GM19467 (cell line): ENCODE measurements around the gene UST.

ENCODE experiments used
- ATAC-seq: cut with Tn5 transposase; IDR thresholded peaks from one replicate; pipeline ENCODE4 v1.9.1; 2021; ENCODE audit warnings: mild to moderate bottlenecking, moderate library complexity; ENCODE audit not compliant: unreplicated experiment

The UST gene

DNA sequence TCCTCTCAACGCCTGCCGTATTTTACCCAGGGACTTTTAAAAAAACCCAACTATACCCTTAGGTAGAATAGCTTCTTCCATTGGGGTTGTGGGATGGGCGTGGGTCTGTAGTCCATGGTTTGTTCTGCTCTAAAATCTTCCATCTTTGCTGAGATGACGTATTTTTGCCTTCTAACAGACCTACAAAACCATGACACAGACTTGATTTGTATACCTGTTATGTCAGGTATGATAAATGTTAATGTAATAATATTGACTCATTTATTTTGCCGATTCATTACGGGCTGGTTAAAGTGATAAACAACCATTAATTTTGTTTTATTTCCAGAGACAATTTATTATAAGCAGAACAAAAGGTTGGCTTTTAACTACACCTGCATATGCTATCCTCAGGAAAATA is 48.7 kb downstream of the UST start:
- ATAC-seq = no peak

GRCh38 chr6:148799647-148800046 is 52.8 kb downstream of the UST start:
- no peak for ATAC-seq

DNA sequence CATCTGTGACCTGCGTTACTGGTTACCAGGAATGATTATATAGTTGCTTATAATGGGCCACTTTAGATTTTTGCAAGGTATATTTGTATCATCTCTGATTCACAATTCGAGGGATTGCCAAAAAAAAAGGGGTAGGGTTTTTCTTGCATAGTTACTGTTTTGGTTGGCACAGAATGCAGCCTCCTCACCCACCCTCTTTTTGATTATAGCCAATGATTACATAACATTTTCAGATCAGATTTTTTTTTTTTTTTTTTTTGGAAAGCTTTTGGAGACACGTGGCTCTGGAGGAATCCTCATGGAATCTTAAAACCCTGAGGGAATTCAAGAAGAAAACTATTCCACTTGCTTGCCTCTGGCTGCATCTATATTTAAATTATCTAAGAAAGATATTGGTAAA is 53.7 kb downstream of the UST start:
- ATAC-seq = no peak

DNA sequence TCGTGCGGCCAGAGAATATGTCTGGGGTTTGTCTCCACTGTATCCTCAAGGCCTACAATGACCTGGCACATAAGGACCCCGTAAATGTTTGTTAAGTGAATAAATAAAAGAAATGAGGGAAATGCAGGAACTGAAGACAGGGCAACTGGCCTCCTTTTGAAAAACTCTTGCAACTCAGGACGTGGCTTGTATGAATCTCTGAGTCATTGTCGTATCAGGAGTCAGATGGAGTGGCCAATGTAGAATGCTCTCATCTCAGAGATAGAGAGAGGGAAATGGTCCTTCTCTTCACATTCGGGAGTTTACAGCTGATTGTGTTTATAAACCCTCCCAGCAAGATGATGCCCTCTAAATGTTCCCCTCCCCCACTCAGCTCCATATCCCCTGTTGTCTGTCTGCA is 57.1 kb downstream of the UST start:
- ATAC-seq = no peak

DNA sequence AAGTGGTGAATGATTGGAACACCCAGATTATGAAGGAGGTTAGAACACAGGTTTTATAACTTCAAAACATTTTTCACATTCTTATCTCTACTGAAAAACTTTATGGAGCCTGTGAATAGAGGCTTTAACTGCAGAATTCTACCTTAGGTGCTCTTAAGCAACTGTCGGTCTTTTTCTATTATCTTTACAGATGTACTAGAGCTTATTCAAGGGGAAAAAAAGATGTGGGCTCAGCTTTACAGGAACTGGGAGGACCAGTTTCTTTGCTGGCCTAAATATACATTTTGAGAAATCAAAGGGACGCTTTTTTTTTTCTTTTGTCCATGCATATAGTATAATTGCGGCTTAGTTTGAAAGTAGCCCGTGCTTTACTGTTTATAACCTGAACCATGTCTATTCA is 58.9 kb downstream of the UST start:
- no peak for ATAC-seq

- ATAC-seq = no peak
Measured at GRCh38 chr6:148807784-148808183, 61.0 kb downstream of the UST start.

GRCh38 chr6:148808786-148809304 is 62.0 kb downstream of the UST start:
- ATAC-seq = no peak

GRCh38 chr6:148811459-148811858 is 64.6 kb downstream of the UST start:
- ATAC-seq = no peak

DNA sequence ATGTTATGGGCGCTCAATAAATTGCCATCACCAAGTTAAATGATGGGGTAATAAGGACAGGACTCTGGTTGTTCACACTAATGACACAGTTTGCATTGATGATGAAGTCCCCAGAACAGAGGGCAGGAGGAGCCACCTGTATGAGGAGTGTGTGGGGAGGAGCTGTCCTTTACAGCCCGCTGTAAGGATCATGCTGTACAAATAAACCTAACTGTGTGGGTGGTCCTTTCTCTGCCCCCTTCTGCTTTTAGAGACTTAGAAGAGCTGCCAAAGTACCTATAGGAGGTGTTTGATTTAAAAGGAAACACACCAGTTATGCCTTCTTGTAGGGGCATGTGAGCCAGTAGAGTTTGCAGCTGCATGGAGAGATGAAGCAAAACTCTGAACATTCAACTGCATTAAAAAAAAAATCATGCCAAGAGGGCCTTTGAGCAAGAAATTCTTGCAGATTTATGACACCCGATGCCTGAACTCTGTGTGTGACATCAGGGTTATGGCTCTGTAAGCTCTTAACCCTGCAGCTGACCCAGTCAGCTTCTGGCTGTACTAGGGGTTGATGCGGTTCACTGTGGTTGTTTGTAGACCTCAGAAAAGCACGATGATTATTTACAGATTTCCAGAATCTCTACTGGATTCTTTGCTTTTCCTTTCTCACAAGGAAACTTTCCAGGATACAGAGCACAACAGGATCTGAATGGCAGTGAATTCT is 67.4 kb downstream of the UST start:
- ATAC-seq = no peak

DNA sequence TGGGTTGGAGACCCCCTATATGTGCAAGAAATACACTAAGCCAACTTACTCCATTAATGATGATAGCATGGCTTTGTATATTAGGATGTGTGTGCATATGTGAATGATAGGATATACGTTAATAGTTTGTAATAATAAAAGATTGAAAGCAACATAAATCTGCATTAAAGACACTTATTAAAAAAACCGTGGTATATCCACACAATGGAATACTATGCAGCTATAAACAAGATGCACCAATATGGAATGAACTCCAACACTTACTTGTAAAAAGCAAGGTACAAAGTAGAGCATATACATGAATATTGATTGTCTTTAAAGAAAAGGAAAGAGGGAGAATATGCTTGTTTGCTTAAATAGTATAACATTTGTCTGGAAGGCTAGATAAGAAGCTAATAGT is 68.0 kb downstream of the UST start:
- ATAC-seq = no peak

DNA sequence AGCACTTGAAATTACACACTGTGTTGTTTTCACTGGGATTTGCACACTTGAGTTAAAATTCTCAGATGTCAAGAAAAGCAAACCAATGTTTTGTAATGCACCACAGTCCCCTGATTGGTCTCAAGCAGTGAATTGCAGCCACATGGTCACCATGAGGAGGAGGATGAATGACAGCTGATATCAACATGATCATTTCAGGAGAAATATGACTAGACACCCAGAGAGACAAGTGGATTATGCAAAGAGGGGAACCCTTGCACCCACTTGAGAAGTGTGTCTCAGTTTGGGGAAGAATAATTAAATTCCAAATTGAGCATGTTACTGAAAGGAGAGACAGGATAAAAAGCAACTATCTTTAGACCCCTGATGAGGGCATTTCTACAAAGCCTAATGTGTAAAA is 69.3 kb downstream of the UST start:
- ATAC-seq = no peak

- ATAC-seq = no peak
Measured at GRCh38 chr6:148817689-148818088, 70.9 kb downstream of the UST start.

- no peak for ATAC-seq
Measured at GRCh38 chr6:148818939-148819575, 72.2 kb downstream of the UST start.

- ATAC-seq = no peak
Measured at GRCh38 chr6:148819852-148820251, 73.0 kb downstream of the UST start.

GRCh38 chr6:148822819-148823218 is 76.0 kb downstream of the UST start:
- no peak for ATAC-seq

DNA sequence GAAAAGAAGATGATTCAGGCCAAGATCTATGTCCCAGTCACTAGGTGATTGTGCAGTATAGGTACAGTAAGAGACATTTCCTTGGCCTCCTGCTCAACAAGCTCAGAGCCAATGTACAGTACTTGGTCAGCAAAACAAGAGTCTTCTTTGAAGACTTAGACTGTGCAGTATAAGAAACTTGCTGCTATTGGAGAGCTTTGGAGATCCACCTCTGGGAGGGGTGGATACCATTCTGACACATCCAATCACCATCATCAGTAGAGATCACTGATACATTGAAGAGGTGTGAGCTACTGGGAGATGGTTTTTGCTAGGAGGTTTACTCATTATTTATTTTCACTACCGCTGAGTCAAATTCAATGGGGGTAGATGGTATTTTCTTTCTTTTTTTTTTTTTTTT is 77.5 kb downstream of the UST start:
- no peak for ATAC-seq

DNA sequence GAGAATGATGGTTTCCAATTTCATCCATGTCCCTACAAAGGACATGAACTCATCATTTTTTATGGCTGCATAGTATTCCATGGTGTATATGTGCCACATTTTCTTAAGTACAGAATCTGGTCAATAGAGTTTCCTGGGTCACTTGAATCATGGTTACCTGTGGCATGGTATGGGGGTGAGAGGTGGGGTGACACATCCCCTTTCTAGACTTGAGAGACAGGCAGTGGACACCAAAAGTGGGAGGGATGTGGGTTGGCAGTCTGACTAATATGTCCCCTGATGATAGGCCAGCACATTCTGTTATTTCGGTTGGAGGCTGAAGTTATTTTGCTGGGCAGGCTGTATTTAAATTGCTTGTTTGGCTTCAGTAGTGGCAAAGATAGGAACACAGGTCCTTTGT is 78.1 kb downstream of the UST start:
- no peak for ATAC-seq

GRCh38 chr6:148825492-148825891 is 78.7 kb downstream of the UST start:
- ATAC-seq = no peak

- no peak for ATAC-seq
Measured at GRCh38 chr6:148827416-148828045, 80.7 kb downstream of the UST start.

- ATAC-seq = no peak
Measured at GRCh38 chr6:148828047-148828446, 81.2 kb downstream of the UST start.

GRCh38 chr6:148829415-148830101 is 82.7 kb downstream of the UST start:
- no peak for ATAC-seq

GRCh38 chr6:148830614-148831013 is 83.8 kb downstream of the UST start:
- no peak for ATAC-seq
